Measurements from ENCODE around the gene ANKRD55. TPM values are rescaled to one million over a fixed set of nuclear protein-coding genes. Genes with fewer than 3 reads are reported as not detected.

Gene ANKRD55
- total RNA-seq, 1 experiment from 2014 or later = not detected

DNA sequence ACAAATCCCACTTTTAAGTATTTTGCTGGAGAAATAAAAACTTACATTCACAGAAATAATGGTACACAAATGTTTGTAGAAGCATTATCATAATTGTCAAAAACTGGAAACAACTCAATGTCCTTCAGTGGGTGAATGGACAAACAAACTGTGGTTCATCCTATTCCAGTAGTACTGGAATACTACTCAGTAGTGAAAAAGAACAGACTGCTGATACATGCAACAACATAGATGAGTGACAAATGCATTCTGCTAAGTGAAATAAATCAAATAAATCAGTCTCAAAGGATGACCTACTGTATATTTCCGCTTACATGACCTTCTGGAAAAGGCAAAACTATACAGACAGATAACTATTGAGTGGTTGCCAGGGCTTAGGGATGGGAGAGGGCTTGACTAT is 114.1 kb downstream of the ANKRD55 start:
- Histone ChIP-seq H3K4me3 (ENCODE audit: low read length) (no peak overlapping the region), H3K27me3 (ENCODE audit: low read length) (no peaks in the 10 kb centered on the region), H3K4me1 (ENCODE audit: low read length) (no peaks in the 10 kb centered on the region), H3K27ac (ENCODE audit: low read length) (no peak overlapping the region), H3K4me2 (ENCODE audit: low read depth, low read length, poor library complexity, severe bottlenecking) (no peak overlapping the region), H3K36me3 (ENCODE audit: insufficient read depth, low read length) (no peaks in the 10 kb centered on the region), H3K79me2 (ENCODE audit: low read length) (no peaks in the 10 kb centered on the region), H3K9ac (ENCODE audit: low read length) (no peak overlapping the region), H4K20me1 (ENCODE audit: insufficient read depth, low read depth, low read length) (no peaks in the 10 kb centered on the region), H2AFZ (ENCODE audit: low read length) (no peak overlapping the region), H3K9me2 (replicated peaks; ENCODE audit: insufficient read depth, low read length) (no peaks in the 10 kb centered on the region), H3K9me3 (ENCODE audit: low read length) (no peaks in the 10 kb centered on the region)
- no peak for DNase-seq

DNA sequence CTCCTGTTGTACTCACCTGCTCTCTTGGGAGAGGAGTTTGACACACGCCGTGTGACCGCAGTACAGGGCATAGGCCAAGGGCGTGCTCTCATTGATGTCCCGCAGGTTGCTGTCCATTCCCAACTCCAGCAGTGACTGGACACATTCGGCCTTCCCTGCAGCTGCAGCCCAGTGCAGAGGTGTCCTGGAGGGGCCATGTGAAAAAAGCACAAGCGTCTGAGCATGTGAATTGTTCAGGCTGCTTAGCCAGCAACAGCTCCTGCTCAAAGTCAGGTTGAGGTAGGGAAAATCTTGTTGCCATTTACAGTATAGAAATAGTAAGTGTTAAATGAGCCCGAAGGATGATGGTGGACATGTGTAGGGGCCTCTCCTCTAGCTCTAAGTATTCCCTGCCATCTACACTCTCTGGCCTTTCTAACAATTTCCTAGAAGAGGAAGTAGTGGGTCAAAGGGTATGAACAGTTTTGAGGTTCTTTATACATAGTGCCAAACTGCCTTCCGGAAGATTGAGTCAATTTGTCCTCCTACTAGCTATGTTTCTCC is 116.5 kb downstream of the ANKRD55 start:
- Histone ChIP-seq H2AFZ (ENCODE audit: low read length) (no peak overlapping the region), H4K20me1 (ENCODE audit: insufficient read depth, low read depth, low read length) (no peaks in the 10 kb centered on the region), H3K4me2 (ENCODE audit: low read depth, low read length, poor library complexity, severe bottlenecking) (no peak overlapping the region), H3K27ac (ENCODE audit: low read length) (no peak overlapping the region), H3K9ac (ENCODE audit: low read length) (no peak overlapping the region), H3K4me3 (ENCODE audit: low read length) (no peak overlapping the region), H3K4me1 (ENCODE audit: low read length) (no peaks in the 10 kb centered on the region), H3K27me3 (ENCODE audit: low read length) (no peaks in the 10 kb centered on the region), H3K36me3 (ENCODE audit: insufficient read depth, low read length) (no peaks in the 10 kb centered on the region), H3K9me2 (replicated peaks; ENCODE audit: insufficient read depth, low read length) (no peaks in the 10 kb centered on the region), H3K9me3 (ENCODE audit: low read length) (no peaks in the 10 kb centered on the region), H3K79me2 (ENCODE audit: low read length) (no peaks in the 10 kb centered on the region)
- no peak for DNase-seq

DNA sequence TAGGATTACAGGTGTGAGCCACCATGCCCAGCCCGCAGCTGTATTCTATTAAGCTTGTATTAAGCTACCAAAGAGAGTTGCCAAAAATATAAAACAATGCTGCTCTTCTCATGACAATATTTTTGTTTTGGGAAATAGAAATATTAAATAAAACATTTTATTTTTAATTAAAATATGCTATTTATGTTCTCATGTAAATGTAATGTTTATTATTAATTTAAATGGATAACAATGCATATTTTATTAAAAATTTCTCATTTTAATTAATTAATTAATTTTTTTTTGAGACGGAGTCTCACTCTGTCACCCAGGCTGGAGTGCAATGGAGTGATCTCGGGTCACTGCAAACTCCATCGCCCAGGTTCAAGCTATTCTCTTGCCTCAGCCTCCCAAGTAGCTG is 117.5 kb downstream of the ANKRD55 start:
- Histone ChIP-seq H3K9me2 (replicated peaks; ENCODE audit: insufficient read depth, low read length) (no peaks in the 10 kb centered on the region), H3K27me3 (ENCODE audit: low read length) (no peaks in the 10 kb centered on the region), H3K4me3 (ENCODE audit: low read length) (no peak overlapping the region), H3K9me3 (ENCODE audit: low read length) (no peaks in the 10 kb centered on the region), H3K4me1 (ENCODE audit: low read length) (no peaks in the 10 kb centered on the region), H4K20me1 (ENCODE audit: insufficient read depth, low read depth, low read length) (no peaks in the 10 kb centered on the region), H3K9ac (ENCODE audit: low read length) (no peak overlapping the region), H3K79me2 (ENCODE audit: low read length) (no peaks in the 10 kb centered on the region), H3K4me2 (ENCODE audit: low read depth, low read length, poor library complexity, severe bottlenecking) (no peak overlapping the region), H3K36me3 (ENCODE audit: insufficient read depth, low read length) (no peaks in the 10 kb centered on the region), H2AFZ (ENCODE audit: low read length) (no peak overlapping the region), H3K27ac (ENCODE audit: low read length) (no peak overlapping the region)
- no peak for DNase-seq

GRCh38 chr5:56112526-56113121 is 120.5 kb downstream of the ANKRD55 start:
- H3K9me2 ChIP-seq (replicated peaks; ENCODE audit: insufficient read depth, low read length) = no peaks in the 10 kb centered on the region
- H2AFZ ChIP-seq (ENCODE audit: low read length) = no peak overlapping the region
- no peak overlapping the region for H3K4me2 ChIP-seq (ENCODE audit: low read depth, low read length, poor library complexity, severe bottlenecking)
- no peak overlapping the region for H3K27ac ChIP-seq (ENCODE audit: low read length)
- no peaks in the 10 kb centered on the region for H3K27me3 ChIP-seq (ENCODE audit: low read length)
- H3K4me3 ChIP-seq (ENCODE audit: low read length) = no peak overlapping the region
- DNase-seq = no peak
- H3K4me1 ChIP-seq (ENCODE audit: low read length) = no peaks in the 10 kb centered on the region
- H3K9me3 ChIP-seq (ENCODE audit: low read length) = no peaks in the 10 kb centered on the region
- no peaks in the 10 kb centered on the region for H3K79me2 ChIP-seq (ENCODE audit: low read length)
- H4K20me1 ChIP-seq (ENCODE audit: insufficient read depth, low read depth, low read length) = no peaks in the 10 kb centered on the region
- H3K9ac ChIP-seq (ENCODE audit: low read length) = no peak overlapping the region
- no peaks in the 10 kb centered on the region for H3K36me3 ChIP-seq (ENCODE audit: insufficient read depth, low read length)

DNA sequence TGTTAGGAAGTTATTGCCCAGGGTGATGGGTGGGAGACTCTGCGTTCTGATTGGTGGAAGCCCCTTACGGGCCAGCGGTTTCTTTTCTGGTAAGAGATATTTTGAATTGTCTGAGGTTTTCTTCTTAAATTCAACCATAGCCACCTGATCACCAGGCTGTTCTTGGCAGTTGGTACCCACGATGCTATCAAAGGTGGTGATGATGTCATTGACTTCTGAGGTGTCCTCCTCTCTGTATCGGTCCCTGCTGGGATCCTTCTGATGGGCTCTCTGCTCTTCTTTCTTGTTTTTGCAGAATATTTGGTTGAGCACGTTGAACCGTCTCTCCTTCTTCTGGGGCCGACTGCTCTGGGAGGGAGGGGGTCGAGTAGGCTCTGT is 121.7 kb downstream of the ANKRD55 start:
- H3K27me3 ChIP-seq (ENCODE audit: low read length) = no peaks in the 10 kb centered on the region
- H3K36me3 ChIP-seq (ENCODE audit: insufficient read depth, low read length) = no peaks in the 10 kb centered on the region
- no peak for DNase-seq
- H4K20me1 ChIP-seq (ENCODE audit: insufficient read depth, low read depth, low read length) = no peaks in the 10 kb centered on the region
- H3K79me2 ChIP-seq (ENCODE audit: low read length) = no peaks in the 10 kb centered on the region
- no peak overlapping the region for H2AFZ ChIP-seq (ENCODE audit: low read length)
- H3K9me3 ChIP-seq (ENCODE audit: low read length) = no peaks in the 10 kb centered on the region
- no peaks in the 10 kb centered on the region for H3K9me2 ChIP-seq (replicated peaks; ENCODE audit: insufficient read depth, low read length)
- H3K4me3 ChIP-seq (ENCODE audit: low read length) = no peak overlapping the region
- no peak overlapping the region for H3K9ac ChIP-seq (ENCODE audit: low read length)
- H3K27ac ChIP-seq (ENCODE audit: low read length) = no peak overlapping the region
- H3K4me1 ChIP-seq (ENCODE audit: low read length) = no peaks in the 10 kb centered on the region
- H3K4me2 ChIP-seq (ENCODE audit: low read depth, low read length, poor library complexity, severe bottlenecking) = no peak overlapping the region

DNA sequence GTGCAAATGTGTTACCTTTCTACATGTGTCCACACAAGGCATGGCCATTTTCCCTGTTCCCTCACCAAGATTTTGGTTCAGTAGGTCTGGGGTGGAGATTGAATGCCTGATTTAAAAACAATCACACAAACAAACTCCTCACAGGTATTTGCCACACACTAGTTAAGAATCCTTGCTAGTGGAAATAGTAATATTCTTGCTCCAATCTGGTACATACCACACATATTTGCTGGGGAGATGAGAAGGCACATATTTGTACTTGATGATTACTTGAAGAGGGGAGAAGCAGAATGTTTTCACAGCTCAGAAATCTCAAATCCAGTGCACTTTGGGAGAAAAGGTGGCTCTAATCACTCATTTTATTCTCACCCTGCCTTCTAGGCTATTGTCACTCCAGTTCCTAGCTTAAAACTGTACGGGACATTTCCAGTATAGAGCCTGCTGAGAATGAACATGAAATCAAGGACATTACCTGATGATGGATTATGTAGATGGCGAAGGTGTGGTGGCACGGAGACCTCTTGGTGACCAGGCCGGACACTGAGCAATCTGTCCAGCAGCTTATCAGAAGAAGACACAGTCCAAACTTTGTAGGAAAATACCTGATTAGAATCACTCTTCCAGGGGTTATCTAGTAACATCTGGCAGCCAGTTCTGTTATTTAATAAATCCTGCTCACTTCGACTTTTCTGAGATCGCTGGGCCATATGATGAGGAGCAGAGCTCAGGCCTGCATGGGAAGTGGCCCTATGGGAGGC is 122.3 kb downstream of the ANKRD55 start:
- H3K4me3 ChIP-seq (ENCODE audit: low read length) = no peak overlapping the region
- no peaks in the 10 kb centered on the region for H3K4me1 ChIP-seq (ENCODE audit: low read length)

DNA sequence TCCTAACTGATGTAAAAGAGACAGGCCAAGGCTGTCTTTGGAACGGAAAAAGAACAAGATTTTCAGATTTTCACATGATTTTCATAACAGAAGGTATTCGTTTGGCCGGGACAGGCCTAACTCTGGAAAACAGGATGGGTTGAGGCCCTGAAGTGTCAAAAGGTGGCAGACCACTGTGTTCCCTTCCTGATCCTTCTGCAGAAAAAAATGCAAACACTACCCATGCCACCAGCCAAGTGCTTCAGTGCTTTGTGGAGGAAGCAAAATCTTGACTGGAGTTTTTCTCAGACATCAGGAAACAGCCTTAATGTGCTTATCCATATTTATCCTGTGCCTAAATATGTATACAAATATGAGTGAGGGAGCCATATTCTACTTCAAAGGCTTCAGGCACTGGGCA is 124.9 kb downstream of the ANKRD55 start:
- Histone ChIP-seq H3K9me2 (replicated peaks; ENCODE audit: insufficient read depth, low read length) (no peaks in the 10 kb centered on the region), H3K36me3 (ENCODE audit: insufficient read depth, low read length) (no peaks in the 10 kb centered on the region), H3K4me2 (ENCODE audit: low read depth, low read length, poor library complexity, severe bottlenecking) (no peak overlapping the region), H3K9me3 (ENCODE audit: low read length) (no peaks in the 10 kb centered on the region), H3K27me3 (ENCODE audit: low read length) (no peaks in the 10 kb centered on the region), H3K79me2 (ENCODE audit: low read length) (no peaks in the 10 kb centered on the region), H3K4me3 (ENCODE audit: low read length) (no peak overlapping the region), H4K20me1 (ENCODE audit: insufficient read depth, low read depth, low read length) (no peaks in the 10 kb centered on the region), H3K9ac (ENCODE audit: low read length) (no peak overlapping the region), H3K4me1 (ENCODE audit: low read length) (no peaks in the 10 kb centered on the region), H2AFZ (ENCODE audit: low read length) (no peak overlapping the region), H3K27ac (ENCODE audit: low read length) (no peak overlapping the region)
- DNase-seq = no peak

More for the DNA sequence above, 122.3 kb downstream of the ANKRD55 start:
- H3K27me3 ChIP-seq (ENCODE audit: low read length) = no peaks in the 10 kb centered on the region
- no peaks in the 10 kb centered on the region for H3K36me3 ChIP-seq (ENCODE audit: insufficient read depth, low read length)
- H3K9me3 ChIP-seq (ENCODE audit: low read length) = no peaks in the 10 kb centered on the region
- no peaks in the 10 kb centered on the region for H3K9me2 ChIP-seq (replicated peaks; ENCODE audit: insufficient read depth, low read length)
- no peak overlapping the region for H3K9ac ChIP-seq (ENCODE audit: low read length)
- no peak overlapping the region for H2AFZ ChIP-seq (ENCODE audit: low read length)
- H3K27ac ChIP-seq (ENCODE audit: low read length) = no peak overlapping the region
- DNase-seq = no peak
- no peak overlapping the region for H3K4me2 ChIP-seq (ENCODE audit: low read depth, low read length, poor library complexity, severe bottlenecking)
- no peaks in the 10 kb centered on the region for H4K20me1 ChIP-seq (ENCODE audit: insufficient read depth, low read depth, low read length)
- no peaks in the 10 kb centered on the region for H3K79me2 ChIP-seq (ENCODE audit: low read length)

- no peak for DNase-seq
- Histone ChIP-seq H3K4me1 (ENCODE audit: low read length) (no peaks in the 10 kb centered on the region), H4K20me1 (ENCODE audit: insufficient read depth, low read depth, low read length) (no peaks in the 10 kb centered on the region), H3K4me3 (ENCODE audit: low read length) (no peak overlapping the region), H3K27me3 (ENCODE audit: low read length) (no peaks in the 10 kb centered on the region), H3K27ac (ENCODE audit: low read length) (no peak overlapping the region), H3K9ac (ENCODE audit: low read length) (no peak overlapping the region), H3K36me3 (ENCODE audit: insufficient read depth, low read length) (no peaks in the 10 kb centered on the region), H3K9me2 (replicated peaks; ENCODE audit: insufficient read depth, low read length) (no peaks in the 10 kb centered on the region), H3K79me2 (ENCODE audit: low read length) (no peaks in the 10 kb centered on the region), H3K9me3 (ENCODE audit: low read length) (no peaks in the 10 kb centered on the region), H2AFZ (ENCODE audit: low read length) (no peak overlapping the region), H3K4me2 (ENCODE audit: low read depth, low read length, poor library complexity, severe bottlenecking) (no peak overlapping the region)
Measured at GRCh38 chr5:56106837-56107236, 126.3 kb downstream of the ANKRD55 start.

Data from Karpas-422 (cell line).